Activated CD8-positive, alpha-beta T cell treated with anti-CD3 and anti-CD28 coated beads for 36 hours (primary cell): ENCODE measurements around the gene KIRREL3. TPM values are rescaled to one million over a fixed set of nuclear protein-coding genes. Genes with fewer than 3 reads are reported as not detected.
A peak's percentile ranks its signal among the peaks of the same experiment; 100 is the strongest.

Experiments
- ATAC-seq: fragments of 200-7000 bp; cut with Tn5 transposase; one replicate; pipeline ENCODE4 v1.10.0; 2021; ENCODE audit warnings: mild to moderate bottlenecking, moderate library complexity
- CTCF ChIA-PET: fragments of 350-600 bp; sonication (Branson Sonifier 250); formaldehyde crosslinking; loops from one replicate; lab custom pipeline; 2021; ENCODE audit warnings: antibody characterized with exemption; lab: Charles Lee
- POLR2A ChIA-PET: fragments of 350-600 bp; sonication (Branson Sonifier 250); formaldehyde crosslinking; loops from one replicate; lab custom pipeline; 2021; ENCODE audit warnings: antibody characterized with exemption; lab: Charles Lee
- DNase-seq: peaks from one replicate; pipeline ENCODE4 v3.0.0-alpha.2; 2020
- H3K27ac Mint-ChIP-seq: one replicate; pipeline ENCODE4 v1.8.0; 2021; ENCODE audit warnings: mild to moderate bottlenecking, mixed read lengths
- H3K27me3 Mint-ChIP-seq: one replicate; pipeline ENCODE4 v1.8.0; 2021; ENCODE audit warnings: mixed read lengths
- H3K36me3 Mint-ChIP-seq: one replicate; pipeline ENCODE4 v1.8.0; 2021; ENCODE audit warnings: low read depth, mixed read lengths
- H3K4me1 Mint-ChIP-seq: one replicate; pipeline ENCODE4 v1.8.0; 2021; ENCODE audit warnings: low read depth, mixed read lengths
- H3K4me3 Mint-ChIP-seq: one replicate; pipeline ENCODE4 v1.8.0; 2021; ENCODE audit warnings: mild to moderate bottlenecking, moderate library complexity, mixed read lengths
- H3K9me3 Mint-ChIP-seq: one replicate; pipeline ENCODE4 v1.8.0; 2021; ENCODE audit warnings: mixed read lengths
- intact Hi-C: fragments of 100-400 bp; cut with micrococcal nuclease; formaldehyde crosslinking; loops from one replicate; pipeline ENCODE4 v1.10.0; 2022
- total RNA-seq, 2 experiments: library from RNA; stranded (reverse); gene quantifications; one replicate each; pipeline ENCODE4 v1.2.3, GENCODE V29; 2021
- TF ChIP-seq, protein P1 (sequence below): fragments of 200-600 bp; IDR thresholded peaks from one replicate; pipeline ENCODE4 v1.8.0; 2022; ENCODE audit warnings: antibody characterized with exemption, mild to moderate bottlenecking

The KIRREL3 gene
- total RNA-seq, 2 experiments from 2014 or later = not detected

DNA sequence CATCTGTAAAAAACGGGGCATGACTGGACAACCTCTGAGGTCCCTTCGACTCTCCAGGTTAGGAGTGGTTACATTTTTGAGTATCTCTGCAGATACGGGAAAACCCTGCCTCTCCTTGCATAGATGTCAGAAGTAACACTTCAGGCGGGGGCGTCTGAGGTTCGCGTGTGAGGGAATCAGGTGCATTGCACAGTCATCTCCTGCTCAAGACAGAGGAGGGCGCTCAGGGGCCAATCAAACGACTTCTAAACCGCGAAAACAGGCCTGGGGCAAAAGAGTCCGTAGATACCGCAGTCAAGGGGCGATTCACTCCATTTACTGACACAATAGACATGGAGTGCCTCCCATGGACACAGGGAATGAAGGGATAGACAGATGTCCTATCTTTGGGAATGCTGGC is 31.7 kb downstream of the KIRREL3 start:
- DNase-seq (peak; percentile 30), ATAC-seq (no peak)
- no peaks in the 10 kb centered on the region for H3K36me3 Mint-ChIP-seq
- H3K4me3 Mint-ChIP-seq = no peak overlapping the region
- no peaks in the 10 kb centered on the region for H3K4me1 Mint-ChIP-seq
- H3K27ac Mint-ChIP-seq = no peak overlapping the region
- ChIA-PET CTCF (interaction anchor here (2.3 kb wide), 1 partner anchor 22 kb away, joined by 9 read pairs; no protein-coding TSS in a partner anchor), POLR2A (no interaction called here)
- intact Hi-C loops = no loop called here
- peaks cover 2% of the 10 kb centered on the region for H3K9me3 Mint-ChIP-seq
- H3K27me3 Mint-ChIP-seq = peaks cover 27% of the 10 kb centered on the region
- TF ChIP-seq, protein P1, sequence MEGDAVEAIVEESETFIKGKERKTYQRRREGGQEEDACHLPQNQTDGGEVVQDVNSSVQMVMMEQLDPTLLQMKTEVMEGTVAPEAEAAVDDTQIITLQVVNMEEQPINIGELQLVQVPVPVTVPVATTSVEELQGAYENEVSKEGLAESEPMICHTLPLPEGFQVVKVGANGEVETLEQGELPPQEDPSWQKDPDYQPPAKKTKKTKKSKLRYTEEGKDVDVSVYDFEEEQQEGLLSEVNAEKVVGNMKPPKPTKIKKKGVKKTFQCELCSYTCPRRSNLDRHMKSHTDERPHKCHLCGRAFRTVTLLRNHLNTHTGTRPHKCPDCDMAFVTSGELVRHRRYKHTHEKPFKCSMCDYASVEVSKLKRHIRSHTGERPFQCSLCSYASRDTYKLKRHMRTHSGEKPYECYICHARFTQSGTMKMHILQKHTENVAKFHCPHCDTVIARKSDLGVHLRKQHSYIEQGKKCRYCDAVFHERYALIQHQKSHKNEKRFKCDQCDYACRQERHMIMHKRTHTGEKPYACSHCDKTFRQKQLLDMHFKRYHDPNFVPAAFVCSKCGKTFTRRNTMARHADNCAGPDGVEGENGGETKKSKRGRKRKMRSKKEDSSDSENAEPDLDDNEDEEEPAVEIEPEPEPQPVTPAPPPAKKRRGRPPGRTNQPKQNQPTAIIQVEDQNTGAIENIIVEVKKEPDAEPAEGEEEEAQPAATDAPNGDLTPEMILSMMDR = no peak

DNA sequence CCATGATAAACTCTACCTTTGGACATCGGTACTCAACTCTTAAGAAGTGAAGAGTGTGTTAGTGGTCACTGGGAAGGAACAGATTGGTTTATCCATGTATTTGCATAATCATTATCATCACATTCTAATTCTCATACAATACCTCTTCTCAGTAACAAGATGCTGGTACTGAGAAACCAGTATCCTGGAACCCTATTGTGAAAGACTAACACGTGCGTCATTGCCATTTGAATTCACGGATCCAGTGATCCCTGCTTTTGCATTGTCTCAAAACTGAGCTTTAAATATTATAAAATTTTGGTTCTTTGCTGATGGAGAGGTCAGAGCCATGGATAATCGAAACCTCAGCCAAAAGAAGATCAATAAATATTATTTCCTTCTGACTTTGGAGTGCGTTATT is 35.2 kb downstream of the KIRREL3 start:
- Mint-ChIP-seq H3K36me3 (no peaks in the 10 kb centered on the region), H3K27ac (no peak overlapping the region), H3K9me3 (peaks cover 2% of the 10 kb centered on the region), H3K27me3 (peaks cover 25% of the 10 kb centered on the region), H3K4me3 (no peak overlapping the region), H3K4me1 (no peaks in the 10 kb centered on the region)
- DNase-seq (no peak), ATAC-seq (no peak)
- CTCF ChIA-PET = no interaction called here
- TF ChIP-seq, protein P1 = no peak
- intact Hi-C loops = no loop called here
- POLR2A ChIA-PET = no interaction called here

DNA sequence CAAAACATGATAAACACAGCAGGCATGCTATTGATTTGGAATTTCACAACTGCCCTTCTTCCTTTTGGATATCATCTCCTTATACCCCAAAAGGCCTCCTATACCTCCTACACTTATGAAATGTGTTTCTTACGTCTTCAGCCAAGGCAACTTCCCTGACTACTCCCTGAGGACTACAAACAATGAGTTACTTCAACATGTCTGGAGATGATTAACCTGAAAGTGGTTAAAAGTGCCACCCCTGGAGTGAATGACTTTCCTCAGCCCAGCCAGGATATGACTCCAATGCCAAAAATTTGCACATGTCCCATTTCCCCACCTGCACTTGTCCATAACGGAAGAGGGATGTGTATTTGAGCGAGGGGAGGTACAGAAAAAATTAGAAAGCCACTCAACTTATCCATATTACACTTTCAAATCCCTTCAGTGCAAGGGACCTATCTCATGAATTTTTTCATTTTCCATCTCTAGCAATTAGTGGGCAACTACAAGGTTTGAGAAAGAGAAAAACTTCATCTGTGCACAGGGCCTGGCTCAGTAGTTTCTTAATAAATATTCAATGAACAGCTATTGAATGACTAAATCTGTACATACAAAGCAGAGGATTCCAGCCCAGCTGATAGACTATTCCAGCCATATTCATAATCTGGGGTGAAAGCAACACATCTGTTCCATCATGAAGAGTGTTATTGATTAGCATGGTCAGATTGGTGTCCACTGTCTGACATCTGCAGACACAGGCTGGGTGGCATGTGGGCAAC is 36.8 kb downstream of the KIRREL3 start:
- TF ChIP-seq, protein P1 = no peak
- peaks cover 11% of the 10 kb centered on the region for H3K27me3 Mint-ChIP-seq
- H3K36me3 Mint-ChIP-seq = no peaks in the 10 kb centered on the region
- intact Hi-C loops = no loop called here
- DNase-seq = no peak
- H3K27ac Mint-ChIP-seq = no peak overlapping the region
- no peaks in the 10 kb centered on the region for H3K4me1 Mint-ChIP-seq
- H3K4me3 Mint-ChIP-seq = no peak overlapping the region
- H3K9me3 Mint-ChIP-seq = no peaks in the 10 kb centered on the region
- ATAC-seq = no peak
- POLR2A ChIA-PET = no interaction called here
- CTCF ChIA-PET = no interaction called here

- intact Hi-C loops = no loop called here
- no peak for DNase-seq
- POLR2A ChIA-PET = no interaction called here
- no peak overlapping the region for H3K4me3 Mint-ChIP-seq
- H3K36me3 Mint-ChIP-seq = no peaks in the 10 kb centered on the region
- H3K27ac Mint-ChIP-seq = no peak overlapping the region
- no peaks in the 10 kb centered on the region for H3K4me1 Mint-ChIP-seq
- peaks cover 8% of the 10 kb centered on the region for H3K27me3 Mint-ChIP-seq
- TF ChIP-seq, protein P1 = no peak
- CTCF ChIA-PET = no interaction called here
- ATAC-seq = no peak
- H3K9me3 Mint-ChIP-seq = no peaks in the 10 kb centered on the region
Measured at GRCh38 chr11:126963115-126963514, 37.5 kb downstream of the KIRREL3 start.

- TF ChIP-seq, protein P1 = no peak
- Mint-ChIP-seq H3K36me3 (no peaks in the 10 kb centered on the region), H3K27ac (no peak overlapping the region), H3K27me3 (peaks cover 8% of the 10 kb centered on the region), H3K4me1 (no peaks in the 10 kb centered on the region), H3K4me3 (no peak overlapping the region), H3K9me3 (no peaks in the 10 kb centered on the region)
- ChIA-PET POLR2A (no interaction called here), CTCF (no interaction called here)
- intact Hi-C loops = no loop called here
- ATAC-seq (no peak), DNase-seq (no peak)
Measured at GRCh38 chr11:126959700-126960099, 40.9 kb downstream of the KIRREL3 start.
